ENCODE measurements around the gene SYS1.

GRCh38 chr20:45359406-45360148 is 3.4 kb upstream of the SYS1 start:
- TF ChIP-seq, protein P1, sequence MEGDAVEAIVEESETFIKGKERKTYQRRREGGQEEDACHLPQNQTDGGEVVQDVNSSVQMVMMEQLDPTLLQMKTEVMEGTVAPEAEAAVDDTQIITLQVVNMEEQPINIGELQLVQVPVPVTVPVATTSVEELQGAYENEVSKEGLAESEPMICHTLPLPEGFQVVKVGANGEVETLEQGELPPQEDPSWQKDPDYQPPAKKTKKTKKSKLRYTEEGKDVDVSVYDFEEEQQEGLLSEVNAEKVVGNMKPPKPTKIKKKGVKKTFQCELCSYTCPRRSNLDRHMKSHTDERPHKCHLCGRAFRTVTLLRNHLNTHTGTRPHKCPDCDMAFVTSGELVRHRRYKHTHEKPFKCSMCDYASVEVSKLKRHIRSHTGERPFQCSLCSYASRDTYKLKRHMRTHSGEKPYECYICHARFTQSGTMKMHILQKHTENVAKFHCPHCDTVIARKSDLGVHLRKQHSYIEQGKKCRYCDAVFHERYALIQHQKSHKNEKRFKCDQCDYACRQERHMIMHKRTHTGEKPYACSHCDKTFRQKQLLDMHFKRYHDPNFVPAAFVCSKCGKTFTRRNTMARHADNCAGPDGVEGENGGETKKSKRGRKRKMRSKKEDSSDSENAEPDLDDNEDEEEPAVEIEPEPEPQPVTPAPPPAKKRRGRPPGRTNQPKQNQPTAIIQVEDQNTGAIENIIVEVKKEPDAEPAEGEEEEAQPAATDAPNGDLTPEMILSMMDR (IDR thresholded peaks at IDR 0.05), result no peak
- TF ChIP-seq EP300 (IDR thresholded peaks at IDR 0.05), result no peak
